Fibroblast of skin of left quadriceps (primary cell): Measurements from ENCODE around the gene INSC.

Source experiments
- DNase-seq, 2 experiments: peaks; one replicate each; pipeline ENCODE4 v3.0.0-alpha.2; 2013; ENCODE audit warnings: low read depth in 2 of 2

The INSC gene

GRCh38 chr11:15148169-15148568 is 33.4 kb downstream of the INSC start:
- DNase-seq: no peak

- DNase-seq: no peak
Observed at GRCh38 chr11:15149050-15149449, 34.3 kb downstream of the INSC start.

GRCh38 chr11:15150507-15150906 is 35.8 kb downstream of the INSC start:
- no peak for DNase-seq

GRCh38 chr11:15153231-15153630 is 38.5 kb downstream of the INSC start:
- no peak for DNase-seq

- DNase-seq: peak; percentile 28 to 37
Observed at GRCh38 chr11:15157181-15157580, 42.5 kb downstream of the INSC start.

- DNase-seq: no peak
Observed at GRCh38 chr11:15157606-15158137, 42.9 kb downstream of the INSC start.

GRCh38 chr11:15158351-15159015 is 43.8 kb downstream of the INSC start:
- peak; percentile 44 to 48 for DNase-seq

- DNase-seq: no peak
Observed at GRCh38 chr11:15159085-15159484, 44.4 kb downstream of the INSC start.

- DNase-seq: no peak
Observed at GRCh38 chr11:15161790-15162189, 47.1 kb downstream of the INSC start.

GRCh38 chr11:15163136-15163535 is 48.4 kb downstream of the INSC start:
- no peak for DNase-seq

- DNase-seq: no peak
Observed at GRCh38 chr11:15166204-15166603, 51.5 kb downstream of the INSC start.

- DNase-seq: no peak
Observed at GRCh38 chr11:15169815-15170551, 55.3 kb downstream of the INSC start.

- DNase-seq: no peak
Observed at GRCh38 chr11:15170698-15171097, 56.0 kb downstream of the INSC start.

GRCh38 chr11:15171956-15172355 is 57.2 kb downstream of the INSC start:
- no peak for DNase-seq

- no peak for DNase-seq
Observed at GRCh38 chr11:15175831-15176230, 61.1 kb downstream of the INSC start.

- no peak for DNase-seq
Observed at GRCh38 chr11:15176646-15177163, 62.0 kb downstream of the INSC start.

- DNase-seq: no peak
Observed at GRCh38 chr11:15177491-15177890, 62.8 kb downstream of the INSC start.

GRCh38 chr11:15178214-15178613 is 63.5 kb downstream of the INSC start:
- DNase-seq: no peak

GRCh38 chr11:15179167-15179566 is 64.4 kb downstream of the INSC start:
- peak; percentile 86 for DNase-seq

- DNase-seq: no peak
Observed at GRCh38 chr11:15180212-15180792, 65.6 kb downstream of the INSC start.

GRCh38 chr11:15182372-15182771 is 67.6 kb downstream of the INSC start:
- no peak for DNase-seq

- DNase-seq: no peak
Observed at GRCh38 chr11:15185021-15185420, 70.3 kb downstream of the INSC start.

- no peak for DNase-seq
Observed at GRCh38 chr11:15186146-15186545, 71.4 kb downstream of the INSC start.
